ENCODE measurements around the gene YPEL4. TPM values are rescaled to one million over a fixed set of nuclear protein-coding genes. Genes with fewer than 3 reads are reported as not detected.

The YPEL4 gene
- total RNA-seq, 1 donor from 2014 or later = 0.13 TPM

- no peak for DNase-seq (ENCODE audit: low read depth in 2 of 2)
Observed at GRCh38 chr11:57651408-57651807, 1.7 kb upstream of the YPEL4 start.

- DNase-seq (ENCODE audit: low read depth in 2 of 2) = no peak
Observed at GRCh38 chr11:57650739-57651090, 1.0 kb upstream of the YPEL4 start.

DNA sequence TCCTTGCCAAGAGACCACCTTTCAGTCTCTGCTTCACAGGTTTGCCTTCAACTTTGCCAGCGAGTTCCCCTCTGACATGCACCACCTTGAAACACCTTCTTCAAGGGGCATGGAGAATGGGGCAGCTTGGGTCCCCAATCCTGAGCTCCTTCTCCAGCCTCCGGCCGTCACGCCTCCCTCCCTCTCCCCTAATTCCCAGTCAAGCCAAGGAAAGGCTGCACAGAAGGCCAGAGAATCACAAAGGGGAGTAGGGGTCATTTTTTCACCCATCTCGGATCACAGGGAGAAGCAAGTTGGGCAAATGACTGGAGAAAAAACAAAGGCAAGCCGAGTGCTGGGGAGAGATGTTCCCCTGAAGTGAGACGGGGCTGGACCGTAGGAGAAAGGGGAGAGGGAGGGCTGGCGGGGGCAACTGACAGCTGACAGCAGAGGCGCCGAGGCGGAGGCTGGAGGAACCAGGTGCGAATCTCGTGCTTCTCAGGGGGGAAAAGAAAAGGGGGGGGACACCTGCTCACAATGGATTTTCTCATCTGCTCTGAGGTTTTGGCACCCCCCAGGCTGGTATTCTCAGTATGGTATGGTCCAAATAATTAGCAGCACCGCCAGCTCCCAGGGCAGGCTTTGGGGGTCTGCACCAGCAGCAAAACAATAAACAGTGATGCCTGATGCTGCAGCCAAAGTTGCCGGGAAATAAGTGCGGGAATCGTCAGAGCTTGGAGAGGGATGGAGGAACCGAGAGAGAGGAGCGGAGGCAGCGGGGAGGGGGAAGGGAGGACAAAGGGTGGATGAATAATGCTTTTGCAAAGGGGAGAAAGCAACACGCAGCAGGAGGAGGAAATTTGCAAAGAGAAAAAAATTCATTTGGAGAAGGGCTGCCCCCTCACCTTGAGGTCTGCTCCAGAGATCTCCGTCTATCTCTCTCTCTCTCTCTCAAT is 644 bp downstream of the YPEL4 start:
- DNase-seq (ENCODE audit: low read depth in 2 of 2) = no peak

DNA sequence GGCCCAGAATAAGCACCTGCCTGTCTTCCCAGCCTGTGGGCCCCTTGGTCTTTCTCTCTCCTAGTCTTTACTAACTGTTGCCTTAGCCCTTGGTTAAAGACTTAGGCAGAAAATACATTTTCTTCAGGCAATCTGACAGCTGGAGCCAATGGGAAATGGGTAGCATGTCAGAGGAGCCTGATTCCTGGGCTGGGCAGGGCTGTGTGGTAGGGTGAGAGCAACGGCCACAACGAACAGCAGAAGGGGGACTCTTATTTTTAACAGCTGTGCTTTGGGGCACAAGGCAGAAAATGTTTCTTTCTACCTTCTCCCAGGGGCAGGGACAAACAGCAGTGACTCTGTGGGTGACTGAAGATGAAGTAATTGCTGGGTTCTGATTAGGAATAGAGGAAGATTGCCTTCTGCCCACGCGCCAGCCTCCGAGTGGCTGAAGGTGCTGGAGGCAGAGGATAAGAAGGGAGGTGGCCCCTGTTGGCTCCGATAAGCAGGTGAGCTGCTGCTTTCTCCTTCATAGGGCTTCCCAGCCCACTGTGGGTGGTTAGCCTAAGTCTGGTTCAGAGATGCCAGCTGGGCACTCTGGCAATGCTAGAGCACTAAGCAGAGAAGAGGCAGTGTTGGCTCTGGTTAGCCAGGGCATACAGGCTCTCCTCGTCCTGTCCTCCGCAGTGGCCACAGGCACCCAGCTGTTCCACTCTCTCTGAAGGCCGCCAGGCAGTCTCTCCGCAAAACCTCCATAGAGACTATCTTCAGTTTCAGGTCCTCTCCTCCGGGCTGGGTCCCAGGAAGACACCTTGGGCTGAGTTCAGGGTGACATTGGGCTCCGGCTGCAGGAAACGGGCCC is 1.5 kb downstream of the YPEL4 start:
- no peak for DNase-seq (ENCODE audit: low read depth in 2 of 2)

- DNase-seq (ENCODE audit: low read depth in 2 of 2) = no peak
Observed at GRCh38 chr11:57647372-57647771, 2.3 kb downstream of the YPEL4 start.

DNA sequence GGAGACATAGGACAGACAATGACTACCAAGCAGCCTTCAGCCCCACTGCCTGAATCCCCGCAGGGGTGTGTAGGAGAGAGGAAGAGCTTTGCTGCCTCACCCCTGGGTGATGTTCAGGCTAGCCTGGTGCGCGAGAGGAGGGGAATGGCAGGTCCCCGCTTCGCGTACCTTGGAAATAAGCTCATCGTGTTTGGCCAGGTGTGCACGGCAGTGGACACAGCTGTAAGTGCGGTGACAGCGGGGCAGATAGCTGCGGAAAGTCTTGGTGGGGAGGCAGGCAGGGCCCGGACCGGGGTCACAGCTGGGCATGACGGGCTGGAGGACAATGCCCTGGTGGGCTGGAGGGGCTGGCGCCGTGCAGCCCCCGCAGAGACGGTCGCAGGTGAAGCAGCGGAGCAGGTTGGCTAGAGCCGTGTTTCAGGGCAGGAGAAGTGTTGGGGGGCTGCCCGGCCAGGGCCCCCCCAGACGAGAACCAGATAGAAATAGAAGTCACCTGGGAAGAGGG is 2.9 kb downstream of the YPEL4 start:
- no peak for DNase-seq (ENCODE audit: low read depth in 2 of 2)

DNA sequence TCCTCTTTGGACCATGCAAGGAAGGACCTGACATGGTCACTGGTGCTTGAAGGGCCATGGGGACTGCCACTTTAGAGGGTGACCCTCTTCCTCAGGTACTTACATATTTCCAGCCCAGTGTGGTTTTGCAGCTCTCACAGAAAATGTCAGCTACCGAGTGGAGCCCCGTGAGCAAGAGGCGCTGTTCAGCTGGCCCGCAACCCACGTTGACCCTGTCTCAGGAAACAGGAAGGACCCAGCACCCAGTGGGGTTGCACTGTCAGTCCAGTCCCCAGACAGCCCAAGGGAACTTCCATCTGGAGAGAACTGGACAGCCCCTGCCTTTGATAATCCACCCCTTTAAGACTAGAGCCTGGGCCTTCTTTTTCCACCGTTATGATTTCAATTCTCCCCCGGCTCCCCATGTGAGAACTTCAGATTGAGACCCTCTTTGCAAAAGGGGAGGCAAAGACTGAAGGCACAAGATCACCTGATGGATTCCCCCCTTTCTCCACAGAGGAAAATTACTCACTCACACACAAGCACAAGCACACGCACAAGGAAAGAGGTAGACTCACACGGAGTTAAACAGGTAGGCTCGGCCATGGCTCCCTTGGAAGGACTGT is 3.4 kb downstream of the YPEL4 start:
- DNase-seq (ENCODE audit: low read depth in 2 of 2) = no peak

- DNase-seq (ENCODE audit: low read depth in 2 of 2) = no peak
Observed at GRCh38 chr11:57645689-57646085, 4.0 kb downstream of the YPEL4 start.

DNA sequence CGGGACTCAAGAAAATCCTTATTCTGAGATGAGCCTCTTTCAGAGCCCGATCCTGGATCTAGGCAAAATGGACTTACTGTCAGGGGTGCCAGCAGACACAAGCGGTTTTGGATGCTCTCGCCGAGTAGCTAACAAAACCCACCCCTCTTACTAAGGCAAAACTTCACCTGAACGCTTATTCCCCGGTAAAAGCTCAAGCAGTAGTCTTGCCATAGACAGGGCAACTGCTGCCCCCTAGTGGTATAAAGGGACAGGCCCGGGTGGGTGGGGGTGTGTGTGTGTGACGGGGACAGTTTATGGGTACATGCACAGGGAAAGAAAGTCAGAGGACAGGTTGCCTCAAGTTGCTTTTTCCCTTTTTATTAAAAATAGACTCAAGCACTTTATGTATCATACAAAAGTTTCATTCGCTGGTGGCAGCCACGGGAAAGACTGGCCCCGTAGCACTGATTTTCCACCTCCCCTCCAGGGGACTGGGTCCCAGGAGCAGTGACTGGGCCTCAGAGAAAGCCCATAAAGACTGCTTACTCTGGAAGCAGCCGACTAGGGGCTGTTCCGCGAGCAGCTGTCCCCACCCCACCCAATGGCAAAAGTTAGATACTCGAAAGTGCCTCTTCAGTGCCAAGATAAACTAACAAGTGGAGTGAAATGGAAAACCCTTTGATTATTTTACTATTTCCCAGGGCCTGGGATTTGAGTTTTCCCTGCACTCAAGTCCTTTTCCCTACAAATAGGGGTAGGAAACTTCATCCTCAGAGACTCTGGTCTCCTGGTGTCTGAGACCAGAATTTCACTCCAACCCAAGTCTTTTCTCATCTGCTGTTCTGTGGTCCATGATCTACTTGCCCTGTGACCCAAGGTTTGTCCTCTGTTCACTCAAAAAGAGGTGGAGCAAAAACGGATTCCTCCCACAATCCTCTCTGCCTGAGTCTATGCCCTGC is 4.7 kb downstream of the YPEL4 start:
- DNase-seq (ENCODE audit: low read depth in 2 of 2) = peak; percentile 45 to 73

DNA sequence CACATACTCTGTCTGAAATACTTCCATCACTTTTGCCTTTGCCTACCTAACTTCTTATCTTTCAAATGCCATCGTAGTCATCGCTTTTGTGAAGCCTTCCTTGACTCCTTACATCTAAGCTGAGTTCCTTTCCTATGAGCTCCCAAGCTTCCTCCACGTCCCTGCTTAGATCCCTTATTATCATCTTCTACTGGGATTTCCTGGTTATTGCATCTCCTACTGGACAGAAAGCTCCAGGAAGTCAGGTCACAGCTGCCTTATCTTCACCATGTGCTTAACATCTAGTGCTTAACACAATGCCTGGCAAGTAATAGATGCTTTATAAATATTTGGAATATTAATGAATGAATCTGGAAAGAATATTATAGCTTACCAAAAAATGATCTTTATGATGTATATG is 5.9 kb downstream of the YPEL4 start:
- DNase-seq (ENCODE audit: low read depth in 2 of 2) = no peak

DNA sequence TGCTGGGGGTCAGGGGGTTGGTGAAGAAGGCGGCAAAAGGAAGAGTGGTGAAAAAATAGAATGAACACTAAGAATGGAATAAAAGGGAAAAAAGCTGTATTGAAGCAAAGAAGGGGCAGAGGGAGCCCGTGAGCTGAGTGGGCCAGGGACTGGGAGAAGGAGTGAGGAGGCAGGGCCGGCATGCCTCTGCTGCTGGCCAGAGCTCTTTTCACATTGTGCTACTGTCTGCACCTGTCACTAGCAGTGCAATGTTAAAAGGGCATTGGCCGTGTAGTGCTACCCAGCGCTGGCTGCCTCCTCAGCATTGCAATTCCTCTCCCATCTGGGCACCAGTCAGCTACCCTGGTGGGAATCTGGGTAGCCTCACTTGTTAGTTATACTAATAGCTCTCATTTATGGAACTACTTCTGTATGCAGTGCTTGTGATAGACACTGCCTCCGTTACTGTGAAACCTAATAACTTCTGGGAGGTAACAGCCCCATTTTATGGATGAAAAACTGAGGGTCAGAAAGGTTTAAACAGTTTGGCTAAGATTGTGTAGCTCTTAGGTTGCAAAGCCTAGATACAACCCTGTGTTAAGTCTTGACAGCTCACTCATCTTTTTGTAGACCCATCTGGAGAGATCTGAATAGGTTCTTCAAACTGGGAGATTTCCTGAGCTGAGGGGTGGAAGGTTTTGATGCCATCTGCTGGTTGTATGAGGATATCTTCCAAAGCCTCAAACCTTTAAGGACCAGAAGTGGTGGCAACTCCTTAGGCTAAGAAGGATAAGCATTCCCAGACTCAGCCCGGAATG is 8.5 kb downstream of the YPEL4 start:
- peak in 1 of 2 donors; percentile 52 for DNase-seq (ENCODE audit: low read depth in 2 of 2)

- DNase-seq (ENCODE audit: low read depth in 2 of 2) = no peak
Observed at GRCh38 chr11:57640068-57640800, 9.5 kb downstream of the YPEL4 start.

DNA sequence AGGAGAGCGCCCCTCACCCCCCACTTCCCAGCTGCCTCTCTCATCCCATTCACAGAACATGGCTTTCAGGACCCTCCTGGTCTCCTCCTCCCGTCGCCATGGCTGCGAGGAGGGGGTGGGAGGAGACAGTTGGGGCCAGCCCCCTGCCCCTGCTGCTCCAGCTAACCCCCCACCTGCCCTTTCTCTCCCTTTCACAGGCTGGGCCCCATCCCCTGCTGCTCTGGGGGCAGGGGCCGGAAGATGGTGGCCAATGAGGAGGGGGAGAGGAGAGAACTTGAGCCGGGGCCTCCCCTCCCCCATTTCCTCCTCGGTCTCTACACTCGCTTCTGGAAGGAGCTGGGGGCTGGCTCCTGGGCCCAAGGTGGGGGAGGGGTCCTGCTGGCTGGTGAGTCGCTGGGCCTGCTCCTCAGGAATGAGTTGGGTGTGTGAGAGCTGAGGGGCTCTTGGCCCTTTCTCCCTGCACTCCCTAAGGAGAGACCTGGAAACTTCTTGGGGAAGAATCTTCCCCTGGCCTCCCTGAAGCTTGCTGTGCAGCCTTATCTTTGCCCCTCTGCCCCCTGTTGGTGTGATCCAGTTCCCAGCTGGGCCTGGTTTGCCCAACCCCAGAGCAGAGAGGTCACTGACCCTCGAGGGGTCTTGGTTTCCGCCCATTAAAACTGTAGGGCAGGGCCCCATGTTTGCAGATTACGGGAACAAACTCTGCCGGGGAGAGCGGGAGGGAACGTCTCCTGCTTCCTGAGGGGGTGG is 10.2 kb downstream of the YPEL4 start:
- peak in 1 of 2 donors; percentile 19 for DNase-seq (ENCODE audit: low read depth in 2 of 2)

DNA sequence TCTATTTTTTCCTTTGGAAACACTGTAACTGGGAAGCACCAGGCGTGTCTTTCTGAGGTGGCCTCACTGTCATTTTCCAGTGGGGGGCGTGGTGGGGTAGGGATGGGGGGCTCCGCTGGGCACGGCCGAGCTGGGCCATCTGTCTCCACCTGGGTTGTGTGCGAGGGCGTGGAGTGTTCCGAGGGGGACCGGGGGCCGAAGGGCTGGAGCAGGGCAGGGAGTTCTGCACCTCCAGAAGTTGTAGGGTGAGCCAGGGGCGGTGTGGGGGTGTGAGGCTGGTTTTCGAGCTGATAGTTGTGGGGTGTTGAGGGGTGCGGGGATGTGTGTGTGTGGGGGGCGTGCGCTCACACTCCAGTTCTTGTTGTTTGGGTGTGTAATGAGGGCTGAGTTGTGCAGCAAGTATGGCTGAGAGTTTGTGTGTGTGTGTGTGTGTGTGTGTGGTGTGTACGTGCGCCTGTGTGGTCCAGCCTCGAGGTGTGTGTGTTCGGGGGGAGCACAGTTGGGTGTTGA is 10.8 kb downstream of the YPEL4 start:
- DNase-seq (ENCODE audit: low read depth in 2 of 2) = no peak

GRCh38 chr11:57638005-57638781 is 11.5 kb downstream of the YPEL4 start:
- DNase-seq (ENCODE audit: low read depth in 2 of 2) = peak; percentile 41 to 78

GRCh38 chr11:57637626-57638004 is 12.1 kb downstream of the YPEL4 start:
- no peak for DNase-seq (ENCODE audit: low read depth in 2 of 2)

- no peak for DNase-seq (ENCODE audit: low read depth in 2 of 2)
Observed at GRCh38 chr11:57635246-57635645, 14.5 kb downstream of the YPEL4 start.

DNA sequence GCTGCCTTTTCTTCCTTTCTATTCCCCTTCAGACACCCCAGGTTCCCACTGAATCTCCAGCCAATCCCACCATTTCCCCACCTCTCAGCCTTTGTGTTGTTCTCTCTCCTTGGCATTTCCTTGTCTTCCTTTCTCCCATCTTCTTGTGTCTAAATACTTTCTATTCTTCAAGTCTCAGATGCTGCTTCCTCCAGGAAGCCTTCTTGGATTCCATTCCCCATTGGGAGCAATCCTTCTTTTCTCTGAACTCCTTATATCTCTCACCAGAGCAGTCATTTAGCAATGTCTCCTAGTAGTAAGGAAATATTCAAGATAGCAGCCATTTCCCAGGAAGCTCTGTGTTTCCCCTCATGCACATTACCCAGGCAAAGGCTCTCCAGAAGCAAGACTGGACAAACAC is 15.4 kb downstream of the YPEL4 start:
- DNase-seq (ENCODE audit: low read depth in 2 of 2) = no peak

Measured in dermis microvascular lymphatic vessel endothelial cell (primary cell).